Subcutaneous abdominal adipose tissue (tissue), 5 donors: Measurements from ENCODE around the gene EYS.

Experiments used
- H3K27ac ChIP-seq: one replicate; pipeline ENCODE4 v1.7.0; 2013; ENCODE audit warnings: low read depth, mild to moderate bottlenecking, inconsistent platforms, low read length, moderate library complexity
- H3K27me3 ChIP-seq, 5 donors: one replicate each; pipeline ENCODE4 v1.7.0; 2013; ENCODE audit warnings: low read length in 5 of 5, inconsistent platforms in 1 of 5; ENCODE audit not compliant: control insufficient read depth in 5 of 5, insufficient read depth in 4 of 5
- H3K36me3 ChIP-seq, 5 donors: one replicate each; pipeline ENCODE4 v1.7.0; 2013; ENCODE audit warnings: low read length in 5 of 5; ENCODE audit not compliant: control insufficient read depth in 5 of 5, insufficient read depth in 5 of 5
- H3K4me1 ChIP-seq, 5 donors: one replicate each; pipeline ENCODE4 v1.7.0; 2013; ENCODE audit warnings: low read length in 5 of 5, mild to moderate bottlenecking in 3 of 5, moderate library complexity in 1 of 5; ENCODE audit not compliant: control insufficient read depth in 5 of 5, insufficient read depth in 5 of 5
- H3K4me3 ChIP-seq, 5 donors: one replicate each; pipeline ENCODE4 v1.7.0; 2013; ENCODE audit warnings: low read length in 5 of 5, low read depth in 1 of 5
- H3K9ac ChIP-seq, 5 donors: one replicate each; pipeline ENCODE4 v1.7.0; 2013; ENCODE audit warnings: low read length in 5 of 5, mild to moderate bottlenecking in 4 of 5, moderate library complexity in 3 of 5
- H3K9me3 ChIP-seq, 5 donors: one replicate each; pipeline ENCODE4 v1.7.0; 2013; ENCODE audit warnings: low read length in 5 of 5; ENCODE audit not compliant: control insufficient read depth in 5 of 5
- donor health status: healthy.
- donor health status: healthy.
- donor health status: healthy.
- donor health status: healthy.
- donor health status: healthy.

The EYS gene

GRCh38 chr6:64721865-64722264 lies 985.2 kb downstream of the EYS start:
- no peaks in the 10 kb centered on the region for H3K27me3 ChIP-seq
- no peaks in the 10 kb centered on the region for H3K9me3 ChIP-seq
- H3K27ac ChIP-seq: no peak overlapping the region
- H3K9ac ChIP-seq: no peak overlapping the region
- no peak overlapping the region for H3K4me3 ChIP-seq
- no peaks in the 10 kb centered on the region for H3K4me1 ChIP-seq
- no peaks in the 10 kb centered on the region for H3K36me3 ChIP-seq

DNA sequence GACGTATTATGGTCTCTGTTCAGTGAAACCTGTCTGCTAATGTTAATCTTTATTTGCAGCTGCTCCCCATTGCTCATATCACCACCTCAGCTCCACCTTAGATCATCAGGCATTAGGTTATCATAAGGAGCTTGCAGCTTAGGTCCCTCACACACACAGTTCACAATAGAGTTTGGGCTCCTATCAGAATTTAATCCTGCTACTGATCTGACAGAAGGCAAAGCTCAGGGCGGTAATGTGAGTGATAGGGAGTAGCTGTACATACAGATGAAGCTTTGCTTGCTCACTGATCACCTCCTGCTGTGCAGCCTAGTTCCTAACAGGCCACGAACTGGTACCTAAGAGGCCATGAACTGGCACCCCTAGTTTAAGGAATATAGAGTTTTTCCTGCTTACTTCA lies 989.7 kb downstream of the EYS start:
- Histone ChIP-seq H3K36me3 (no peaks in the 10 kb centered on the region), H3K4me3 (no peak overlapping the region), H3K27ac (no peak overlapping the region), H3K9me3 (no peaks in the 10 kb centered on the region), H3K4me1 (no peaks in the 10 kb centered on the region), H3K27me3 (no peaks in the 10 kb centered on the region), H3K9ac (no peak overlapping the region)

GRCh38 chr6:64715624-64716023 lies 991.4 kb downstream of the EYS start:
- H3K9ac ChIP-seq: no peak overlapping the region
- H3K9me3 ChIP-seq: no peaks in the 10 kb centered on the region
- no peak overlapping the region for H3K27ac ChIP-seq
- H3K4me3 ChIP-seq: no peak overlapping the region
- no peaks in the 10 kb centered on the region for H3K27me3 ChIP-seq
- H3K36me3 ChIP-seq: no peaks in the 10 kb centered on the region
- H3K4me1 ChIP-seq: no peaks in the 10 kb centered on the region

GRCh38 chr6:64714073-64714472 lies 993.0 kb downstream of the EYS start:
- Histone ChIP-seq H3K4me1 (no peaks in the 10 kb centered on the region), H3K4me3 (no peak overlapping the region), H3K36me3 (no peaks in the 10 kb centered on the region), H3K27me3 (no peaks in the 10 kb centered on the region), H3K9me3 (no peaks in the 10 kb centered on the region), H3K27ac (no peak overlapping the region), H3K9ac (no peak overlapping the region)

- Histone ChIP-seq H3K36me3 (no peaks in the 10 kb centered on the region), H3K9me3 (no peaks in the 10 kb centered on the region), H3K4me1 (no peaks in the 10 kb centered on the region), H3K4me3 (no peak overlapping the region), H3K9ac (no peak overlapping the region), H3K27ac (no peak overlapping the region), H3K27me3 (no peaks in the 10 kb centered on the region)
Observed at GRCh38 chr6:64713175-64713574, 993.9 kb downstream of the EYS start.

DNA sequence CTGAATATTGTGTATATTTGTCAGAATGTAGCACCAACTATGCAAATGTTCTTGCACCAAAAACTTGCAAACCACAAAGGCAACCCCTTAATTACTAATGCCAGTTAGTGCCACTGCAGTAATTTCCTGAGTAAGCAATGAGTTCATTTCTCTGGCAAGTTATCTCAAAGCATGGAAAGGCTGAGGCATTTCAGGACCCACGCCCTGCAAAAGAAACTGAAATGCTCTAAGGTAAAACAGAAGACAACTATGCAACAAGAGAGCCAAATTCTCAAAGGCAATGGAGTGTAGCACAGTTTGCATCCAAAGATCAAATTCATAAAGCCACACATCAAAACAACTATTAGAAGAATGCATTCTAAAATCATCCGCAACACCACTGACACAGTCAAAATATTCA lies 994.4 kb downstream of the EYS start:
- Histone ChIP-seq H3K4me3 (no peak overlapping the region), H3K9ac (no peak overlapping the region), H3K9me3 (no peaks in the 10 kb centered on the region), H3K36me3 (no peaks in the 10 kb centered on the region), H3K27me3 (no peaks in the 10 kb centered on the region), H3K4me1 (no peaks in the 10 kb centered on the region), H3K27ac (no peak overlapping the region)

DNA sequence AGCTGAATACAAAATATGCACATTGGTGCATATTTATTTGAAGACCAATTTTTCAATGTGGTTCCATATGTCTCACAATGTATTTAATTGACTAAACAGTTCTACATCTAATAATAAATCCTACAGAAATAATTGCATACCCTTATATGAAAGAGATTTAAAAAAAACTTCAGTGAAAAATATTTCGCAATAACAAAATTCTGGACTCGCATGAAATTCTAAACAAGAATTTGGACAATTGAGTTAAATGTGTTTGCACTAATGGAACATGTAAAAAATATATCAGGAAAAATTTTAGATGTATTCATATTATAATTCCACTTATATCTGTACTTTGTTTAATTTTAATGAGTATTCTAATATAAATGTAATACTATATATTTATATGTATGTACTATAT lies 1003.1 kb downstream of the EYS start:
- H3K27ac ChIP-seq: no peak overlapping the region
- no peaks in the 10 kb centered on the region for H3K4me1 ChIP-seq
- no peak overlapping the region for H3K4me3 ChIP-seq
- peaks cover 0 to 2% (median 0%) of the 10 kb centered on the region in 5 donors for H3K9me3 ChIP-seq
- no peak overlapping the region for H3K9ac ChIP-seq
- H3K27me3 ChIP-seq: no peaks in the 10 kb centered on the region
- no peaks in the 10 kb centered on the region for H3K36me3 ChIP-seq

- Histone ChIP-seq H3K4me1 (no peaks in the 10 kb centered on the region), H3K4me3 (no peak overlapping the region), H3K27me3 (no peaks in the 10 kb centered on the region), H3K36me3 (no peaks in the 10 kb centered on the region), H3K9me3 (peaks cover 2 to 18% (median 4%) of the 10 kb centered on the region in 5 donors), H3K27ac (no peak overlapping the region), H3K9ac (no peak overlapping the region)
Observed at GRCh38 chr6:64696053-64696452, 1011.0 kb downstream of the EYS start.

DNA sequence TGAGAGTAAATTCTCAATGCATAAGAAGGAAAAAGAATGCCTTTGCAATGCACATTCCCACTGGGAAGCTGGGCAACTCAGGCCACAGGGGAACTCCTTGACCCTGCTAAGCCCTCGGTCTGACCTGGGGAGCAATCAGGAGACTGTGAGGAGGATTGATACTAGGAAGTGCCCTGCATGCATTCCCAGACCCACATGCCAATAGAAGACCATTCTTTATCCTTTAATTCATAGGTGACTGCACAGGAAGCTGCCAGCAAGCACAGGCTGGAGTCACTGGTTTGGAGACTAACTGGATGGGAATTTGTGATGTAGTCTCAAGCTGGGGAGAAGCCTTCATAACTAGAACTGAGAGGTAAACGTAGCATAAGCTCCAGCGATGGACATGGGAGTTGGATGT lies 1012.7 kb downstream of the EYS start:
- no peaks in the 10 kb centered on the region for H3K4me1 ChIP-seq
- no peaks in the 10 kb centered on the region for H3K27me3 ChIP-seq
- H3K9ac ChIP-seq: no peak overlapping the region
- H3K9me3 ChIP-seq: peaks cover 2 to 20% (median 5%) of the 10 kb centered on the region in 5 donors
- H3K4me3 ChIP-seq: no peak overlapping the region
- H3K27ac ChIP-seq: no peak overlapping the region
- no peaks in the 10 kb centered on the region for H3K36me3 ChIP-seq

GRCh38 chr6:64691064-64691463 lies 1016.0 kb downstream of the EYS start:
- no peak overlapping the region for H3K4me3 ChIP-seq
- H3K9me3 ChIP-seq: peaks cover 0 to 17% (median 5%) of the 10 kb centered on the region in 5 donors
- no peaks in the 10 kb centered on the region for H3K4me1 ChIP-seq
- H3K36me3 ChIP-seq: no peaks in the 10 kb centered on the region
- H3K27ac ChIP-seq: no peak overlapping the region
- H3K27me3 ChIP-seq: no peaks in the 10 kb centered on the region
- H3K9ac ChIP-seq: no peak overlapping the region

DNA sequence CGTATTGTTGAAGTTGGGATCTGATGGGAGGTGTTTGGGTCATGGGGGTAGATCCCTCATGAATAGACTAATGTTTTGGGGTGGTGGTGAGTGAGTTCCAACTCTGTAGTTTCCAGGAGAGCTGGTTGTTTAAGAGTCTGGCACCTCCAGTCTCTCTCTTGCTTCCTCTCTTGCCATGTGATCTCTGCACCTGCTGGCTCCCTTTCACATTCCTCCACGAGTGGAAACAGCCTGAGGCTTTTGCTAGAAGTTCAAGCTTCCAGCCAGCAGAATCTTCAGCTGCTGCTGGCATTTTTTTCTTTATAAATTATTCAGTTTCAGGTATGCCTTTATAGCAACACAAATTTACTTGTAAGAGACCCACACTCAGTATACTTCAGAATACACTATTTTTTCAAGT lies 1021.6 kb downstream of the EYS start:
- Histone ChIP-seq H3K27ac (no peak overlapping the region), H3K27me3 (no peaks in the 10 kb centered on the region), H3K9me3 (peaks cover 0 to 2% (median 0%) of the 10 kb centered on the region in 5 donors), H3K4me1 (no peaks in the 10 kb centered on the region), H3K9ac (no peak overlapping the region), H3K36me3 (no peaks in the 10 kb centered on the region), H3K4me3 (no peak overlapping the region)
